ENCODE results near the gene SMURF2. TPM values are rescaled to one million over a fixed set of nuclear protein-coding genes. Genes with fewer than 3 reads are reported as not detected.
A peak's percentile ranks its signal among the peaks of the same experiment; 100 is the strongest.

The SMURF2 gene
- total RNA-seq, 1 experiment from 2014 or later = 24.7 TPM

DNA sequence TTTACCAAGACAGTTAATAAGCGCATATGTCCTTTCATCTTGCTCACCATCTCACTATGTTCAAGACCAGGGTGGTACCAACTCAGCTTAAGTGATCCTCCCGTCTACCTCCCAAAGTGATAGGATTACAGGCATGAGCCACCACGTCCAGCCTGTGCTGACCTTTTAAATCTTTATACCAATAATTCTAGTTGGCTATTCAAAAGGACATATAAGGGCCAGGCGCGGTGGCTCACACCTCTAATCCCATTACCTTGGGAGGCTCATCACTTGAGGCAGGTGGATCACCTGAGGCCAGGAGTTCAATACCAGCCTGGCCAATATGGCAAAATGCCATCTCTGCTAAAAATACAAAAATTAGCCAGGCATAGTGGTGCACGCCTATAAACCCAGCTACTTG is 152.9 kb downstream of the SMURF2 start:
- TF ChIP-seq, protein P1, sequence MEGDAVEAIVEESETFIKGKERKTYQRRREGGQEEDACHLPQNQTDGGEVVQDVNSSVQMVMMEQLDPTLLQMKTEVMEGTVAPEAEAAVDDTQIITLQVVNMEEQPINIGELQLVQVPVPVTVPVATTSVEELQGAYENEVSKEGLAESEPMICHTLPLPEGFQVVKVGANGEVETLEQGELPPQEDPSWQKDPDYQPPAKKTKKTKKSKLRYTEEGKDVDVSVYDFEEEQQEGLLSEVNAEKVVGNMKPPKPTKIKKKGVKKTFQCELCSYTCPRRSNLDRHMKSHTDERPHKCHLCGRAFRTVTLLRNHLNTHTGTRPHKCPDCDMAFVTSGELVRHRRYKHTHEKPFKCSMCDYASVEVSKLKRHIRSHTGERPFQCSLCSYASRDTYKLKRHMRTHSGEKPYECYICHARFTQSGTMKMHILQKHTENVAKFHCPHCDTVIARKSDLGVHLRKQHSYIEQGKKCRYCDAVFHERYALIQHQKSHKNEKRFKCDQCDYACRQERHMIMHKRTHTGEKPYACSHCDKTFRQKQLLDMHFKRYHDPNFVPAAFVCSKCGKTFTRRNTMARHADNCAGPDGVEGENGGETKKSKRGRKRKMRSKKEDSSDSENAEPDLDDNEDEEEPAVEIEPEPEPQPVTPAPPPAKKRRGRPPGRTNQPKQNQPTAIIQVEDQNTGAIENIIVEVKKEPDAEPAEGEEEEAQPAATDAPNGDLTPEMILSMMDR (conservative IDR thresholded peaks at IDR 0.05; ENCODE audit: low read depth, low read length) = no peak
- no peak for TF ChIP-seq EZH2 (IDR thresholded peaks at IDR 0.05; ENCODE audit: borderline replicate concordance, low read depth, low read length, poor library complexity, severe bottlenecking)
- CTCF ChIA-PET = no interaction called here
- Histone ChIP-seq H3K9me3 (ENCODE audit: low read depth, low read length, poor library complexity, severe bottlenecking) (no peaks in the 10 kb centered on the region), H3K36me3 (ENCODE audit: insufficient read depth, low read length, poor library complexity, severe bottlenecking) (peaks cover 61% of the 10 kb centered on the region), H3K27me3 (replicated peaks; ENCODE audit: insufficient read depth, low read depth, low read length, poor library complexity) (no peaks in the 10 kb centered on the region), H3K4me3 (ENCODE audit: low read depth, low read length, poor library complexity, severe bottlenecking) (no peak overlapping the region), H3K27ac (ENCODE audit: low read depth, low read length, poor library complexity, severe bottlenecking) (no peak overlapping the region), H3K4me1 (ENCODE audit: insufficient read depth, low read length, poor library complexity, severe bottlenecking) (peaks cover 5% of the 10 kb centered on the region)
- no peak for DNase-seq (ENCODE audit: low spot score)
- intact Hi-C loops (cut with micrococcal nuclease; ENCODE audit: unreplicated experiment) = loop anchor here (5.0 kb wide), 2 partner anchors 138 to 473 kb away; no protein-coding TSS in a partner anchor
- POLR2A ChIA-PET (ENCODE audit: low non-redundant PET) = no interaction called here
- BruUV-seq (replicated peaks) = no TSS peak

DNA sequence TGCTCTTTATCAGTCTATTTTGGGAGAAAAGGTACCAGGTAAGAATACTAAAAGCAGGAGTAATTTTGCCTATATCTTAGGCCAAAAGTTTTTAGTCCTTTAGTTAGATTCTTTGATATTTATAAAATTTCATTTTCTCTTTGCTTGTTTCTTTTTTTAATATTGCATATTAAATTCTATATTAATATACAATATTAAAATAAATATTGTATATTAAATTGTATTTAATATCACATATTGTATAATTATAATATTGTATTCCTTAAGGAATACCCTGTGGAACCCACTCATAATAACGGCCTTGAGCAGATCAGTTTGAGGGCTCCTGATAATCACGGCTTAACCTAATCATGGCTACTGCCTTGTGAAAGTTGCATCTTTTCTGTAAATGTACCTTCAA is 153.4 kb downstream of the SMURF2 start:
- POLR2A ChIA-PET (ENCODE audit: low non-redundant PET) = no interaction called here
- TF ChIP-seq EZH2 (IDR thresholded peaks at IDR 0.05; ENCODE audit: borderline replicate concordance, low read depth, low read length, poor library complexity, severe bottlenecking) = no peak
- TF ChIP-seq, protein P1 (conservative IDR thresholded peaks at IDR 0.05; ENCODE audit: low read depth, low read length) = no peak
- H3K27ac ChIP-seq (ENCODE audit: low read depth, low read length, poor library complexity, severe bottlenecking) = no peak overlapping the region
- CTCF ChIA-PET = no interaction called here
- H3K27me3 ChIP-seq (replicated peaks; ENCODE audit: insufficient read depth, low read depth, low read length, poor library complexity) = no peaks in the 10 kb centered on the region
- H3K9me3 ChIP-seq (ENCODE audit: low read depth, low read length, poor library complexity, severe bottlenecking) = no peaks in the 10 kb centered on the region
- intact Hi-C loops (cut with micrococcal nuclease; ENCODE audit: unreplicated experiment) = loop anchor here (5.0 kb wide), 2 partner anchors 139 to 474 kb away; no protein-coding TSS in a partner anchor
- peaks cover 9% of the 10 kb centered on the region for H3K4me1 ChIP-seq (ENCODE audit: insufficient read depth, low read length, poor library complexity, severe bottlenecking)
- peaks cover 61% of the 10 kb centered on the region for H3K36me3 ChIP-seq (ENCODE audit: insufficient read depth, low read length, poor library complexity, severe bottlenecking)
- peak overlapping the region; percentile 90 for H3K4me3 ChIP-seq (ENCODE audit: low read depth, low read length, poor library complexity, severe bottlenecking)
- no peak for DNase-seq (ENCODE audit: low spot score)
- no TSS peak for BruUV-seq (replicated peaks)

DNA sequence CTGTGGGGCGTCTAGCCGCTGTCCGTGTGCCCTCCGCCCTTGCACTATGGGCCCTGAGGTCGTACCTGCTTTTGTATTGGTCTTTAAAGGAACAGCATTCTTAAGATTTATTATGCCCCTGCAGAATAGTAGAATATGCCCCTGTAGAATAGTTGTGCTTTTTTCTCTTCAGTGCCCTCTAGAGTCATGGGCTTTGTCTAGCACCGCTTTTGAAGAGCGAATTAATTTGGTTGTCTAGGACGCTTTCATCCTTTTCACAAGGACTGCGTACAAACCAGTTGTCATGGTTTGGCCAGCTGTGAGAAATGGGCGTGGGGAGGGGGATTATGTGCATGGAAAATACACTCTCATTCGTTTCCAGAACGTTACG is 154.7 kb downstream of the SMURF2 start:
- DNase-seq (ENCODE audit: low spot score) = peak; percentile 86
- intact Hi-C loops (cut with micrococcal nuclease; ENCODE audit: unreplicated experiment) = loop anchor here (5.0 kb wide), 2 partner anchors 140 to 475 kb away; no protein-coding TSS in a partner anchor
- H3K27ac ChIP-seq (ENCODE audit: low read depth, low read length, poor library complexity, severe bottlenecking) = peak overlapping the region; percentile 99
- POLR2A ChIA-PET (ENCODE audit: low non-redundant PET) = interaction anchor here (0.6 to 0.8 kb wide), 3 partner anchors 9 to 90 kb away, joined by 3 read pairs; no protein-coding TSS in a partner anchor
- no peaks in the 10 kb centered on the region for H3K9me3 ChIP-seq (ENCODE audit: low read depth, low read length, poor library complexity, severe bottlenecking)
- CTCF ChIA-PET = no interaction called here
- TF ChIP-seq EZH2 (IDR thresholded peaks at IDR 0.05; ENCODE audit: borderline replicate concordance, low read depth, low read length, poor library complexity, severe bottlenecking) = no peak
- TF ChIP-seq, protein P1 (conservative IDR thresholded peaks at IDR 0.05; ENCODE audit: low read depth, low read length) = peak; percentile 62
- no peaks in the 10 kb centered on the region for H3K27me3 ChIP-seq (replicated peaks; ENCODE audit: insufficient read depth, low read depth, low read length, poor library complexity)
- peak overlapping the region; percentile 90 for H3K4me3 ChIP-seq (ENCODE audit: low read depth, low read length, poor library complexity, severe bottlenecking)
- H3K36me3 ChIP-seq (ENCODE audit: insufficient read depth, low read length, poor library complexity, severe bottlenecking) = peaks cover 61% of the 10 kb centered on the region
- BruUV-seq (replicated peaks) = no TSS peak
- H3K4me1 ChIP-seq (ENCODE audit: insufficient read depth, low read length, poor library complexity, severe bottlenecking) = peaks cover 10% of the 10 kb centered on the region

Measured in A673 (cell line).